GM19452 (cell line): Measurements from ENCODE around the gene LONP1.
"Not testable (repeated sequence)": the region's sequence is repeated elsewhere in the genome, so short reads cannot be mapped to it uniquely, and the experiment has no call there.

Experiments used
- ATAC-seq: cut with Tn5 transposase; IDR thresholded peaks from one replicate; pipeline ENCODE4 v1.9.1; 2021; ENCODE audit not compliant: unreplicated experiment

LONP1 gene

GRCh38 chr19:5719961-5720790, at the start of gene LONP1, which contains the start of gene CATSPERD:
LONP1 (minus strand) TSS chr19:5720146; CDS start chr19:5720132, 14 bp downstream.
CATSPERD (plus strand) TSS chr19:5720637; CDS start chr19:5720738, 101 bp downstream.
- ATAC-seq: peak; percentile 82

GRCh38 chr19:5767949-5768348, 48.0 kb upstream of the LONP1 start:
- ATAC-seq: no peak

GRCh38 chr19:5765220-5765619, 45.3 kb upstream of the LONP1 start:
- no peak for ATAC-seq

GRCh38 chr19:5762608-5763217, 42.8 kb upstream of the LONP1 start:
- no peak for ATAC-seq

- no peak for ATAC-seq
Measured at GRCh38 chr19:5753743-5754142, 33.8 kb upstream of the LONP1 start.

GRCh38 chr19:5751709-5752108, 31.8 kb upstream of the LONP1 start:
- ATAC-seq: no peak

GRCh38 chr19:5749505-5749904, 29.6 kb upstream of the LONP1 start:
- no peak for ATAC-seq

- ATAC-seq: not testable (repeated sequence)
Measured at GRCh38 chr19:5748920-5749319, 29.0 kb upstream of the LONP1 start.

GRCh38 chr19:5744999-5745398, 25.1 kb upstream of the LONP1 start:
- ATAC-seq: not testable (repeated sequence)

GRCh38 chr19:5743630-5744029, 23.7 kb upstream of the LONP1 start:
- no peak for ATAC-seq

- no peak for ATAC-seq
Measured at GRCh38 chr19:5742051-5742450, 22.1 kb upstream of the LONP1 start.

- ATAC-seq: no peak
Measured at GRCh38 chr19:5738423-5738822, 18.5 kb upstream of the LONP1 start.

GRCh38 chr19:5733172-5733571, 13.2 kb upstream of the LONP1 start:
- ATAC-seq: not testable (repeated sequence)

GRCh38 chr19:5727453-5728050, 7.6 kb upstream of the LONP1 start:
- no peak for ATAC-seq

GRCh38 chr19:5719274-5719960, 529 bp downstream of the LONP1 start:
- ATAC-seq: no peak

- ATAC-seq: no peak
Measured at GRCh38 chr19:5718579-5719273, 1.2 kb downstream of the LONP1 start.

GRCh38 chr19:5718037-5718578, 1.8 kb downstream of the LONP1 start:
- ATAC-seq: no peak

GRCh38 chr19:5717215-5717935, 2.6 kb downstream of the LONP1 start:
- ATAC-seq: no peak

GRCh38 chr19:5714816-5715215, 5.1 kb downstream of the LONP1 start:
- no peak for ATAC-seq

- ATAC-seq: no peak
Measured at GRCh38 chr19:5713228-5713627, 6.7 kb downstream of the LONP1 start.
